Mucosa of rectum (tissue), 2 donors: ENCODE measurements around the gene PACRG.
A peak's percentile ranks its signal among the peaks of the same experiment; 100 is the strongest.

Source experiments
- H3K27ac ChIP-seq, 2 donors: one replicate each; pipeline ENCODE4 v1.7.0; 2013; ENCODE audit warnings: inconsistent platforms in 2 of 2, low read depth in 2 of 2, low read length in 2 of 2
- H3K27me3 ChIP-seq, 2 donors: one replicate each; pipeline ENCODE4 v1.7.0; 2013; ENCODE audit warnings: low read length in 2 of 2; ENCODE audit not compliant: control insufficient read depth in 2 of 2, insufficient read depth in 2 of 2
- H3K36me3 ChIP-seq, 2 donors: one replicate each; pipeline ENCODE4 v1.7.0; 2013; ENCODE audit warnings: low read length in 2 of 2; ENCODE audit not compliant: control insufficient read depth in 2 of 2, insufficient read depth in 2 of 2
- H3K4me1 ChIP-seq, 2 donors: one replicate each; pipeline ENCODE4 v1.7.0; 2013; ENCODE audit warnings: low read length in 2 of 2, mild to moderate bottlenecking in 1 of 2; ENCODE audit not compliant: control insufficient read depth in 2 of 2, insufficient read depth in 2 of 2
- H3K4me3 ChIP-seq, 2 donors: one replicate each; pipeline ENCODE4 v1.7.0; 2013; ENCODE audit warnings: low read length in 2 of 2
- H3K9ac ChIP-seq, 2 donors: one replicate each; pipeline ENCODE4 v1.7.0; 2013; ENCODE audit warnings: low read length in 2 of 2, low read depth in 1 of 2, mild to moderate bottlenecking in 1 of 2
- H3K9me3 ChIP-seq, 2 donors: one replicate each; pipeline ENCODE4 v1.7.0; 2013; ENCODE audit warnings: low read length in 2 of 2; ENCODE audit not compliant: control insufficient read depth in 2 of 2
- donor health status: healthy.
- donor health status: Normal muscosa, but diverticular disease.

Gene PACRG

DNA sequence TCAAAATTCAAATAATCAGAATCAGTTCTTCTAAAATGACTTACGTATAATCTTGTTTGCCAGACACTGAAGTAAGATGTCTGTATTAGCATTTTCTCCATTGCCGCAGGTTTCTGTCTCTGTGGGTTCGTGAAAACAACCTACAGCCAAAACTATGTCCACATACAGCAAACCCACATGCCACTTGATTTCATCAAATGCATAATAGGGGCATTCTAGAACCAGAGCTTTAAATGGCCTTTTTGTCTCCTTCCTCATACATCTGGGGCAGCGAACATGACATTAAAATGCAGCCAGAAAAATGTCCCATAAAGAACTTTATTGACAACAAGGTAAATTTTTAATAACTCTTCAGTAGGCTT is 596.5 kb downstream of the PACRG start:
- Histone ChIP-seq H3K27me3 (no peaks in the 10 kb centered on the region), H3K27ac (no peak overlapping the region), H3K36me3 (no peaks in the 10 kb centered on the region), H3K9ac (no peak overlapping the region), H3K4me1 (no peaks in the 10 kb centered on the region), H3K9me3 (no peaks in the 10 kb centered on the region), H3K4me3 (no peak overlapping the region)

DNA sequence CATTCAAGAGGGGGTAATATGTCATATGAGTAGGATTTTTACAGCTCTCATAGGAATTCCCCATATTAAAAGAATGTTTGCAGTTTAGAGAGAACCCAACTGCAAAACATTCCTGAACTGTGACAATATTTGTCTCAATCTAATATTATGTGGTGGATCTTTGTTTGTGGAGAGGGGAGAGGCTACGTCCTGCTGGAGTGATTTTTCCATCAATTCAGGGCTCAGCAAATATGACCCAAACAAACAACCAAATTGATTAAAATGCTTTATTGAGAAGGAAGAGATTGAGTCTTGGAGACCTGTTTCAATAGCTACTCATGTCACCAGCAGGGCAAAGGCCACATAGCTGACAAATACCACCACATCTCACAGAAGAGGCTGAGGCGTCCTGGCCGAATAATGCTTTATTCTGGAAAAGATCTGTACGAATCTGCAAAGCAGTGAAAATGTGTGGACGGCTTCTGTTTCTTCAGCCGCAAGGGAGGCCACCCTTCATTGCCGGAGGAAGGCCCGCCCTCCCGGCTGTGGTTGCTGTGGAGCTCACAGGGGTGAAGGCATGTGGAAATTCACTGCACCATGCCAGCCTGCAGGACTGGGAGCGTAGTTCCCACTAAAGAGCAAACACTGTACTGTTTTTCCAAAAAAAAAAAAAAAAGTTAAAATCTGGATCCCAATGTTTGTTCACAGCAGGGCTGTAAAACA is 597.1 kb downstream of the PACRG start:
- Histone ChIP-seq H3K27ac (peak overlapping the region in 1 of 2 donors; percentile 5), H3K4me3 (no peak overlapping the region), H3K9ac (no peak overlapping the region), H3K36me3 (no peaks in the 10 kb centered on the region), H3K27me3 (no peaks in the 10 kb centered on the region), H3K9me3 (no peaks in the 10 kb centered on the region), H3K4me1 (no peaks in the 10 kb centered on the region)

DNA sequence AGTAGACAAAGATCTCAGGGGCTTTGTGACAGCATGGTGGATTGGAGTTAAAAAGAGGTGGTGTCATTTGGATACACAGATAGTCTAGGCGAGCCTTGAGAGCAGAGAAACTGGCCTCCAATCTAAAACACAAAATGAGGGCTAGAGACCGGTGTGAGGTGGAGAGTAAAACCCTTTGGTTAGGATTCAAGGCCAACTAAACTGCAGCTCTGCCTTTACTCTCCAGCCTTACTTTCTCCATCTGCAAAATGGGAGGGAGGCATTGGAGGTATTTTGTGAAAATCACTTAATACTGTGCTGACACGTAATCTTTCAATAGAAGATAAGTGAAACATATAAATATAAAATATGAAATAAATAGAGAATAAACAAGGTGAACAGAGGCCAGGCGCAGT is 597.6 kb downstream of the PACRG start:
- Histone ChIP-seq H3K9me3 (no peaks in the 10 kb centered on the region), H3K27ac (no peak overlapping the region), H3K36me3 (no peaks in the 10 kb centered on the region), H3K4me3 (no peak overlapping the region), H3K9ac (no peak overlapping the region), H3K4me1 (no peaks in the 10 kb centered on the region), H3K27me3 (no peaks in the 10 kb centered on the region)

DNA sequence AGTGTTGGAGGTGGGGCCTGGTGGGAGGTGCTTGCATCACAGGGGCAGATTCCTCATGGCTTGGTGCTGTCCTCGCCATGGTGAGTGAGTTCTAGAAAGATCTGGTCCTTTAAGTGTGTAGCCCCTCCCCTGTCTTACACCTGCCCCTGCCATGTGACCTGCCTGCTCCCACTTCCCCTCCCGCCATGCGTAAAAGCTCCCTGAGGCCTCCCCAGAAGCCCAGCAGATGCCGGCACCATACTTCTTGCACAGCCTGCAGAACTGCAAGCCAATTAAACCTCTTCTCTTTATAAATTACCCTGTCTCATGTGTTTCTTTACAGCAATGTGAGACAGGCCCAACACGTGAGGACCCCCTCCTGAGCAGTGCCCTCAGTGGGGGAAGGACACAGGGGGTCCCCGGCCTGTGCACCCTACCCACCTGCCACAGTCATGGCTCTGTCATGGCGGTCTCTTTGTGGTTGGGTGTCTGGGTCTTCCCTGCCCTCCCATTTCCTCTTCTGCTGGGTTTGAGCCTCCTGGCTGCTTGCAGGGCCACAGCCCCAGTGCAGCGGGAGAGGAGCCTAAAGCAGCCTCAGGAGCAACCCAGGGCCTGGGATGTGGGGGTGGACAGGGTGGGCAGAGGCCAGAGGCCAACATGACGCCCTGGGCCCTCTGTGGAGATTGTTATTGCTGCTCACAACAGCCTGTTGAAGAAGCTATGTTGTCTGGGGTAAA is 599.5 kb downstream of the PACRG start:
- H3K4me1 ChIP-seq: no peaks in the 10 kb centered on the region
- H3K9me3 ChIP-seq: no peaks in the 10 kb centered on the region
- no peak overlapping the region for H3K9ac ChIP-seq
- no peaks in the 10 kb centered on the region for H3K27me3 ChIP-seq
- H3K36me3 ChIP-seq: no peaks in the 10 kb centered on the region
- no peak overlapping the region for H3K4me3 ChIP-seq
- H3K27ac ChIP-seq: no peak overlapping the region

DNA sequence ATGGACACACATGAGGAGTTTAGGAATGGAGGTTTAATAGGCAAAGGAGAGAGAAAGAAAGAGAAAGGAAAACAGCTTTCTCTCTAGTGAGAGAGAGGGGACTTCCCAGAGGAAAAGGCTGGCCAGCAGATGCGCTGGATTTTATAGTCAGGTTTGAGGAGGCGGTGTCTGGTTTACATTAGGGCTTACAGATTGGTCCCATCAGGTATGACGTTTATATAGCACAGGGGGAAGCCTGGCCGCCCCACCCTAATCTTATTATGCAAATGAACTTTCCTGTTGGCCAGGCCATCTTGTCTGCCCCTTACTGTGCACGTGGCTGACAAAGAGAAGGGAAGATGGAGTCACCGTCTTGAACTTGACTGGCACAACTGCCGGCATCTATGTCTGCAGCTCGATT is 600.1 kb downstream of the PACRG start:
- Histone ChIP-seq H3K4me1 (no peaks in the 10 kb centered on the region), H3K27ac (no peak overlapping the region), H3K9ac (no peak overlapping the region), H3K36me3 (no peaks in the 10 kb centered on the region), H3K4me3 (no peak overlapping the region), H3K27me3 (no peaks in the 10 kb centered on the region), H3K9me3 (no peaks in the 10 kb centered on the region)

DNA sequence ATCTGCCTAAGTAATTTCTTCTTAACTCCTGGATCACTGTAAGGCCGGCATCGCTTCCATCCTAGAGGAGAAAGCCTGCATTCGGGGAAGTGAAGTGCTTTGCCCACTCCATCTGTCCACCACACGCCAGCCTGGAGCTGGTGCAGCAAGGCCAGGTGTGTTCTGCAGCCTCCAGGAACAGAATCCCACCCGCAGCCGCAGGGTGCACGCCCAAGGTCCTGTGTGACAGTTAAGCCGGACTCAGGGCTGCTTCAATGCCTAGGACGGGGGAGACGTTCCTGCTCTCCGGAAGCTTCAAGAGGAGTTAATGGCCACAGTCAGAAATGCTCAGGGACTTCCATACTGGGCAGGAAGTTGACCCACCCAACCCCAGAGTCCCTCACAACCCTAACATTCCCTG is 600.6 kb downstream of the PACRG start:
- no peak overlapping the region for H3K9ac ChIP-seq
- H3K36me3 ChIP-seq: no peaks in the 10 kb centered on the region

DNA sequence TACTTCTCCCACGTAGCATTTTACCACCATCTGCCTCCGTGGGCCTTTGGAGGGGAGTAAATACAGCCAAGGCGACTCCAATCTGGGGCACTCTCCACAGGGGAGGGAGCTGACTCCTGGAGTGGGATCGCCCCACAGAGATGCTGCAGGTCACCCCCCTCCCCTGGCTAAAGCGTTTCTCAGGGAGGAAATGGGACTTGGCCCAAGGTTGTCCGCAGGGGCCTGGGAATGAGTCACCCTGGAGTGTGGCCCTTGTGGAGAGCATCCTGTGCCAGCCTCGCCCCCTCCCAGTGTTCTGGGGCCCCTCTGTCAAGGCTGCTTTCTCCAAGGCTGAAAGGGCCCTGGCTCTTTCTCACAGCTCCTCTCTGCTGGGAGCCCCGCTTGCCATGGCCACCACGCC is 602.2 kb downstream of the PACRG start:
- no peak overlapping the region for H3K4me3 ChIP-seq
- no peaks in the 10 kb centered on the region for H3K4me1 ChIP-seq
- H3K27me3 ChIP-seq: no peaks in the 10 kb centered on the region
- H3K36me3 ChIP-seq: no peaks in the 10 kb centered on the region
- H3K9ac ChIP-seq: no peak overlapping the region
- no peaks in the 10 kb centered on the region for H3K9me3 ChIP-seq
- H3K27ac ChIP-seq: no peak overlapping the region

More for the DNA sequence above, 600.6 kb downstream of the PACRG start:
- H3K9me3 ChIP-seq: no peaks in the 10 kb centered on the region
- H3K27ac ChIP-seq: no peak overlapping the region
- H3K27me3 ChIP-seq: no peaks in the 10 kb centered on the region
- no peak overlapping the region for H3K4me3 ChIP-seq
- no peaks in the 10 kb centered on the region for H3K4me1 ChIP-seq

DNA sequence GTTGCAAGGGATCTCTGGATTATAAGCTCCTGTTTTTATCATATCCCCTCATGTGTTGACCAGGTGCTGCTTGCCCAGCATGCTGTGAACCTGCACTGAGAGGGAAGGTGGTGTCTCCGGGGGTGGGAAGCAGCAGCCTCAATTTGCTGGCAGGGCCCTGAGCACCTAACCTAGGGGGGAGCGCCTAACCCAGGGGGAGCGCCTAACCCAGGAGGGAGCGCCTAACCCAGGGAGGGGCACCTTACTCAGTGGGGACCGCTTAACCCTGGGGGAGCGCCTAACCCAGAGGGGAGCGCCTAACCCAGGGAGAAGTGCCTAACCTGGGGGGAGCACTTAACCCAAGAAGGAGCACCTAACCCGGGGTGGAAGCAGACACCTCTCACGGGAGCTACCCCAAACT is 603.5 kb downstream of the PACRG start:
- H3K9me3 ChIP-seq: no peaks in the 10 kb centered on the region
- no peaks in the 10 kb centered on the region for H3K4me1 ChIP-seq
- H3K27me3 ChIP-seq: no peaks in the 10 kb centered on the region
- H3K4me3 ChIP-seq: no peak overlapping the region
- H3K36me3 ChIP-seq: no peaks in the 10 kb centered on the region
- no peak overlapping the region for H3K27ac ChIP-seq
- no peak overlapping the region for H3K9ac ChIP-seq

DNA sequence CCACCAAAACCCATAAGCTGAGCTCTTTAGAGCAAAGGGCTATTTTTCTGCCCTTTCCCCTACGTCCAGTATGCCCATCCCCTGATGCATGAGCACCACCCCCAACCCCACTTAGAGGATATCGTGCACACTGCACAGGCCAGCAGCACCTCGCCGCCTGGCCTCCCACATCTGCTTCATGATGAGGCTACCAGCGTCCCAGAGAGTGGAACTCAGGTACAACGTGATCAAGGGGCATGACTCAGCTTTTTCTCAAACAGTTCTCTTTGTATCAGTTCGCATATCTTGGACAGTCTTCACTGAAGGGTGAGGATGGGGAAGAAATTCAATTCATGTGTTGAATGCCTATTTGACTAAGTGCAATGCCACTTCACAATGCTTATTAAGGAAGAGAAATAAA is 604.8 kb downstream of the PACRG start:
- H3K4me1 ChIP-seq: no peaks in the 10 kb centered on the region
- no peaks in the 10 kb centered on the region for H3K36me3 ChIP-seq
- H3K27ac ChIP-seq: no peak overlapping the region
- H3K9me3 ChIP-seq: no peaks in the 10 kb centered on the region
- no peaks in the 10 kb centered on the region for H3K27me3 ChIP-seq
- H3K9ac ChIP-seq: no peak overlapping the region
- H3K4me3 ChIP-seq: no peak overlapping the region

DNA sequence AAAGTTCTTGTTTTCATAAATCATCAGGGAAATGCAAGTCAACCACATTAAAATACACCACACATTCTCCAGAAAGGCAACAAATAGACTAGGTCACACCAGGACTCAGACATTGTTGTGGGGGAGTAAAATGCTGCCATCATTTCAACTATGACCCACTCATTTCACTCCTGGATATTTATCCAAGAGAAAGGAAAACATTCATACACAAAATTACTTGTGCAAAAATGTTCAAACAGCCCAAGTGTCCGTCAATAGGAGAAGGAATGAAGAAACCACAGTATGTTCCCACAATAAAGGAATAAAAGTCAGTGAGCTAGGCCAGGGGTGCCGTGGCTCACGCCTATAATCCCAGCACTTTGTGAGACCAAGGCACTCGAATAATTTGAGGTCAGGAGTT is 605.3 kb downstream of the PACRG start:
- Histone ChIP-seq H3K9me3 (no peaks in the 10 kb centered on the region), H3K9ac (no peak overlapping the region), H3K27ac (no peak overlapping the region), H3K36me3 (no peaks in the 10 kb centered on the region), H3K27me3 (no peaks in the 10 kb centered on the region), H3K4me3 (no peak overlapping the region), H3K4me1 (no peaks in the 10 kb centered on the region)
